Thoracic aorta (tissue), 2 donors: Measurements from ENCODE around the gene FUCA1. TPM values are rescaled to one million over a fixed set of nuclear protein-coding genes. Genes with fewer than 3 reads are reported as not detected.
A peak's percentile ranks its signal among the peaks of the same experiment; 100 is the strongest.

Source experiments
- ATAC-seq: fragments of 150-250 bp; one replicate; pipeline ENCODE4 v1.8.0; 2017; ENCODE audit warnings: low read depth; ENCODE audit not compliant: insufficient number of reproducible peaks, low FRiP score
- DNase-seq: peaks from one replicate; pipeline ENCODE4 v3.0.0-alpha.2; 2020; ENCODE audit warnings: low spot score
- H3K27ac ChIP-seq, 2 donors: fragments of 200-600 bp; sonication (generic); 1 replicate in 1 of 2; 2 replicates in 1 of 2; pipeline ENCODE4 v1.5.1; 2016; ENCODE audit warnings: mild to moderate bottlenecking in 2 of 2, moderate library complexity in 2 of 2
- H3K27me3 ChIP-seq: fragments of 200-600 bp; sonication (generic); replicated peaks from 2 replicates; pipeline ENCODE4 v1.6.0; 2016; ENCODE audit warnings: mild to moderate bottlenecking; ENCODE audit not compliant: insufficient read depth
- H3K36me3 ChIP-seq: fragments of 200-600 bp; sonication (generic); one replicate; pipeline ENCODE4 v1.5.1; 2016
- H3K4me1 ChIP-seq, 2 donors: fragments of 200-600 bp; sonication (generic); 1 replicate in 1 of 2; 2 replicates in 1 of 2; pipeline versions ENCODE4 v1.5.1 to v1.6.0; 2016; ENCODE audit warnings: low read depth in 2 of 2, mild to moderate bottlenecking in 1 of 2; ENCODE audit not compliant: control insufficient read depth in 1 of 2
- H3K4me3 ChIP-seq: fragments of 200-600 bp; sonication (generic); 2 replicates; pipeline ENCODE4 v1.5.1; 2016; ENCODE audit warnings: mild to moderate bottlenecking
- H3K9me3 ChIP-seq: fragments of 200-600 bp; sonication (generic); 2 replicates; pipeline ENCODE4 v1.5.1; 2016
- CTCF ChIP-seq: fragments of 200-600 bp; sonication (generic); IDR thresholded peaks from one replicate; pipeline ENCODE4 v1.5.1; 2019; ENCODE audit warnings: antibody characterized with exemption
- total RNA-seq, 2 donors: library from RNA; depleted of rRNA; stranded (reverse); fragments of >200 nt; gene quantifications; one replicate each; pipeline versions ENCODE4 v1.1.0 to v1.2.3, GENCODE V29; 2016

Gene FUCA1
- total RNA-seq, 2 donors from 2014 or later, result 30.5 to 70.8 TPM

- TF ChIP-seq CTCF, result no peak
- DNase-seq (no peak), ATAC-seq (no peak)
- H3K36me3 ChIP-seq, result no peaks in the 10 kb centered on the region
- peaks cover 6 to 14% of the 10 kb centered on the region in 2 donors for H3K4me1 ChIP-seq
- H3K27ac ChIP-seq, result peak overlapping the region; percentile 90 to 93
- no peaks in the 10 kb centered on the region for H3K9me3 ChIP-seq
- H3K27me3 ChIP-seq, result no peaks in the 10 kb centered on the region
- H3K4me3 ChIP-seq, result peak overlapping the region; percentile 95
Measured at GRCh38 chr1:23825762-23826522, 42.1 kb downstream of the FUCA1 start.

GRCh38 chr1:23825076-23825761 lies 42.9 kb downstream of the FUCA1 start, which contains the start of gene HMGCL:
Gene HMGCL, minus strand, starts transcription at chr1:23825429. Its CDS starts 14 bp downstream, at chr1:23825415.
- no peaks in the 10 kb centered on the region for H3K27me3 ChIP-seq
- H3K4me3 ChIP-seq, result peak within 1 kb of the TSS; percentile 95
- H3K27ac ChIP-seq, result peak within 1 kb of the TSS; percentile 90 to 93
- TF ChIP-seq CTCF, result no peak
- H3K9me3 ChIP-seq, result no peaks in the 10 kb centered on the region
- H3K4me1 ChIP-seq, result peaks cover 6 to 14% of the 10 kb centered on the region in 2 donors
- H3K36me3 ChIP-seq, result no peaks in the 10 kb centered on the region
- ATAC-seq, result peak; percentile 88
- peak; percentile 70 for DNase-seq

- no peak for ATAC-seq
- Histone ChIP-seq H3K27me3 (no peaks in the 10 kb centered on the region), H3K27ac (peak overlapping the region; percentile 90 to 93), H3K9me3 (no peaks in the 10 kb centered on the region), H3K4me1 (peaks cover 6 to 14% of the 10 kb centered on the region in 2 donors), H3K4me3 (peak overlapping the region; percentile 95), H3K36me3 (peaks cover under 1% of the 10 kb centered on the region)
- DNase-seq, result no peak
- no peak for TF ChIP-seq CTCF
Measured at GRCh38 chr1:23824711-23825075, 43.4 kb downstream of the FUCA1 start.

- no peaks in the 10 kb centered on the region for H3K27me3 ChIP-seq
- peaks cover 6% of the 10 kb centered on the region for H3K36me3 ChIP-seq
- no peaks in the 10 kb centered on the region for H3K9me3 ChIP-seq
- no peak for ATAC-seq
- H3K4me1 ChIP-seq, result peaks cover 6 to 14% of the 10 kb centered on the region in 2 donors
- no peak for TF ChIP-seq CTCF
- H3K27ac ChIP-seq, result no peak overlapping the region
- no peak overlapping the region for H3K4me3 ChIP-seq
- DNase-seq, result no peak
Measured at GRCh38 chr1:23823767-23824166, 44.3 kb downstream of the FUCA1 start.

GRCh38 chr1:23817633-23818032 lies 50.5 kb downstream of the FUCA1 start:
- no peak for TF ChIP-seq CTCF
- Histone ChIP-seq H3K4me3 (no peak overlapping the region), H3K9me3 (no peaks in the 10 kb centered on the region), H3K27me3 (no peaks in the 10 kb centered on the region), H3K36me3 (peaks cover 41% of the 10 kb centered on the region), H3K27ac (no peak overlapping the region), H3K4me1 (no peaks in the 10 kb centered on the region)
- DNase-seq (no peak), ATAC-seq (no peak)
